CD4-positive, CD25-positive, alpha-beta regulatory T cell (primary cell): Measurements from ENCODE around the gene MEGF9. TPM values are rescaled to one million over a fixed set of nuclear protein-coding genes. Genes with fewer than 3 reads are reported as not detected.

ENCODE experiments used
- ATAC-seq, 2 donors: fragments of 150-1000 bp; cut with Tn5 transposase; one replicate each; pipeline ENCODE4 v1.10.0; 2021; ENCODE audit warnings: low read depth in 2 of 2, moderate number of reproducible peaks in 2 of 2, moderate library complexity in 1 of 2
- DNase-seq, 3 donors: peaks; one replicate each; pipeline versions ENCODE4 v3.0.0 to v3.0.0-alpha.2; 2012 to 2022; ENCODE audit warnings: mixed read lengths in 1 of 3
- H3K27ac ChIP-seq: one replicate; pipeline ENCODE4 v1.7.0; 2013; ENCODE audit warnings: mild to moderate bottlenecking, low read length; ENCODE audit not compliant: insufficient read depth, poor library complexity, severe bottlenecking
- H3K27me3 ChIP-seq: one replicate; pipeline ENCODE4 v1.7.0; 2013; ENCODE audit warnings: low read length; ENCODE audit not compliant: control insufficient read depth, insufficient read depth
- H3K36me3 ChIP-seq: one replicate; pipeline ENCODE4 v1.7.0; 2013; ENCODE audit warnings: mild to moderate bottlenecking, low read length, moderate library complexity; ENCODE audit not compliant: control insufficient read depth, insufficient read depth
- H3K4me1 ChIP-seq: 2 replicates; pipeline ENCODE4 v1.7.0; 2013; ENCODE audit warnings: mild to moderate bottlenecking, low read length; ENCODE audit not compliant: insufficient read depth, control insufficient read depth, poor library complexity, severe bottlenecking
- H3K4me3 ChIP-seq: one replicate; pipeline ENCODE4 v1.7.0; 2013; ENCODE audit warnings: low read depth, mild to moderate bottlenecking, low read length, moderate library complexity
- H3K9me3 ChIP-seq, 2 experiments: 1 replicate in 1 of 2; 2 replicates in 1 of 2; pipeline ENCODE4 v1.7.0; 2013; ENCODE audit warnings: low read length in 2 of 2, mild to moderate bottlenecking in 1 of 2, moderate library complexity in 1 of 2; ENCODE audit not compliant: control insufficient read depth in 2 of 2
- H3K27ac Mint-ChIP-seq, 3 donors: one replicate each; pipeline ENCODE4 v1.8.0; 2020 to 2022; ENCODE audit warnings: mild to moderate bottlenecking in 3 of 3, mixed read lengths in 3 of 3, moderate library complexity in 2 of 3
- H3K27me3 Mint-ChIP-seq: one replicate; pipeline ENCODE4 v1.8.0; 2022; ENCODE audit warnings: mild to moderate bottlenecking, mixed read lengths
- H3K36me3 Mint-ChIP-seq: one replicate; pipeline ENCODE4 v1.8.0; 2020; ENCODE audit warnings: mixed read lengths
- H3K4me1 Mint-ChIP-seq, 4 donors: one replicate each; pipeline ENCODE4 v1.8.0; 2020 to 2022; ENCODE audit warnings: mixed read lengths in 4 of 4, mild to moderate bottlenecking in 1 of 4
- H3K4me3 Mint-ChIP-seq, 4 donors: one replicate each; pipeline ENCODE4 v1.8.0; 2020 to 2022; ENCODE audit warnings: mild to moderate bottlenecking in 4 of 4, mixed read lengths in 4 of 4, moderate library complexity in 3 of 4
- H3K9me3 Mint-ChIP-seq, 7 donors: one replicate each; pipeline ENCODE4 v1.8.0; 2020 to 2022; ENCODE audit warnings: mixed read lengths in 7 of 7, mild to moderate bottlenecking in 3 of 7, moderate library complexity in 2 of 7
- polyA plus RNA-seq, 4 donors: library from polyadenylated mRNA; unstranded; fragments of 300-500 nt; fragmentation: Illumina TruSeq; gene quantifications; one replicate each; pipeline ENCODE4 v1.2.3, GENCODE V29; 2021
- total RNA-seq: library from RNA; stranded (reverse); gene quantifications from one replicate; pipeline ENCODE4 v1.2.3, GENCODE V29; 2022

Gene MEGF9
- total and polyA plus RNA-seq, 5 donors from 2014 or later = 4.6 to 17.8 (median 7.5) TPM

DNA sequence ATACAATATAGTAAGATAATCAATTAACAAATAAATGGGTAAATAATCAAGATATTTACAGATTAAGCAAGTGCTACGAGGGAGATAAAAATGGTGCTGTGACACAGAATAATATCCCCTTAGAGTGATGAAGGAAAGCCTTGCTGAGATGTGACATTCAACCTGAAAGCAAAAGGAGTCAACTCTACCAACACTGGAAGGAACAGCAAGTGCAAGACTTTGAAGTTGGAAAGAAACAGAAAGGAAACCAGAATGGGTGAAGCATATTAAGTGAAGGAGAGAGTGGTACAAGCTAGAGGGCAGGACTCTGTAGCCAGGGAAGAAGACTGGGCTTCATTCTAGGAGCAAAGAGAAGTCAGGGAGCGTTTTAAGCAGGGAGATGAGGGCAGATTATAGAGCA, 12.2 kb upstream of the MEGF9 start:
- ATAC-seq = no peak
- no peak overlapping the region for H3K27ac Mint-ChIP-seq

DNA sequence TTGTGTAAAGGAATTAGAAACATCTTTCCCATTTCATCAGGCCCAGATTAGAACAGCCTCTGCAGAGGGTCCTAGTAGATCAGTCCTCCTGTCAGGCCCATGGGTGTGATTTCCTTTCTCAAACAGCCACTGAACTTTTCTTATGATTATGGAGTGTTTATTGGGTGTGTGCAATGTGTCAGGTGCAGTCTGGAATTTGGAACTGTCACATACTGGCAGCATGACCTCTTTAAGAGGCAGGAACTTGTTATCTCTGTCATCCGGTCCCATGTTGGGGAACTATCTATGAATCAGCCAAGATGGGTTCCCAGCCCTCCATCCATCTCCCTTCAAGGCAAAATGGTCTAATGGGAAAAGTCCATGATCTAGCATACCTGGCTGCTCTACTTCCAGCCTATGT, 11.6 kb upstream of the MEGF9 start:
- Histone ChIP-seq H3K27ac (no peak overlapping the region), H3K4me1 (no peaks in the 10 kb centered on the region), H3K9me3 (no peaks in the 10 kb centered on the region), H3K4me3 (no peak overlapping the region), H3K27me3 (no peaks in the 10 kb centered on the region), H3K36me3 (no peaks in the 10 kb centered on the region)
- peaks cover 3% of the 10 kb centered on the region for H3K36me3 Mint-ChIP-seq
- no peak overlapping the region for H3K27ac Mint-ChIP-seq
- DNase-seq = no peak
- no peaks in the 10 kb centered on the region for H3K27me3 Mint-ChIP-seq
- no peak for ATAC-seq
- H3K4me3 Mint-ChIP-seq = no peak overlapping the region
- peaks cover 0 to 2% (median 0%) of the 10 kb centered on the region in 4 donors for H3K4me1 Mint-ChIP-seq
- no peaks in the 10 kb centered on the region for H3K9me3 Mint-ChIP-seq

More for the DNA sequence above, 12.2 kb upstream of the MEGF9 start:
- peak in 1 of 3 donors; percentile 46 for DNase-seq
- Histone ChIP-seq H3K4me1 (no peaks in the 10 kb centered on the region), H3K4me3 (no peak overlapping the region), H3K27ac (no peak overlapping the region), H3K9me3 (no peaks in the 10 kb centered on the region), H3K36me3 (no peaks in the 10 kb centered on the region), H3K27me3 (no peaks in the 10 kb centered on the region)
- no peaks in the 10 kb centered on the region for H3K27me3 Mint-ChIP-seq
- H3K4me3 Mint-ChIP-seq = no peak overlapping the region
- peaks cover under 1% of the 10 kb centered on the region for H3K36me3 Mint-ChIP-seq
- H3K4me1 Mint-ChIP-seq = peaks cover 0 to 2% (median 0%) of the 10 kb centered on the region in 4 donors
- H3K9me3 Mint-ChIP-seq = no peaks in the 10 kb centered on the region

DNA sequence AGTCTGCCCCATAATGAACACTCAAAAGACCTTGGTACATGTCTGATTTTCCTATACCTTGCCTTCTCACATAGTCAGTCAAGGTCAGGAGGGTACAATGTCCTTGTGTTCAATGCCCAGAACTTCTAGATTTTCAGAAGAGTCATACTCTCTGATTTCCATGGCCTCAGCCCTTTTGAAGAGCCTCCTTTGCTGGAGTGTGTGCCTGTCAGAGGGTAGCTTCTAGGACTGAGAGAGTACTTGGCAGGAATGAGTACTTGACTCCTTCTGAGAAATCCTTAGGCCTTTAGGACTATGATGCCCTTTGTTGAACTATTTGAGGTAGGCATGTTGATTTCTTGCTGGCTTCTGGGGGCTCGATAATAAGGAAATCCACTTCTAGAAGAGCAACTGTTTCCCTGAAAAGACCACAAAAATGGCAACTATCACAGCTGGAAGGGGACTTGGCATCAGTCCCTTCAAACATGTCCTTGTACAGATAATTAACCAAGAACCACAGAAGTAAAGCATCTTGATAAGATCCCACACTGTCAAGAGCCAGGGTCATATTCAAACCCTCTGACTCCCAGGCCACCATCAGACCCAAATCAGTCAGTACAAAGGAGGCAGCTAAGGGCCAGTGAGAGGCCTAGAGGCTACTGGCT, 10.6 kb upstream of the MEGF9 start:
- Histone ChIP-seq H3K4me3 (no peak overlapping the region), H3K9me3 (no peaks in the 10 kb centered on the region), H3K27ac (no peak overlapping the region), H3K36me3 (no peaks in the 10 kb centered on the region), H3K27me3 (no peaks in the 10 kb centered on the region), H3K4me1 (no peaks in the 10 kb centered on the region)
- H3K9me3 Mint-ChIP-seq = no peaks in the 10 kb centered on the region
- peaks cover 3% of the 10 kb centered on the region for H3K36me3 Mint-ChIP-seq
- H3K27me3 Mint-ChIP-seq = no peaks in the 10 kb centered on the region
- DNase-seq (no peak), ATAC-seq (no peak)
- peaks cover 0 to 2% (median 0%) of the 10 kb centered on the region in 4 donors for H3K4me1 Mint-ChIP-seq
- H3K4me3 Mint-ChIP-seq = no peak overlapping the region
- H3K27ac Mint-ChIP-seq = no peak overlapping the region

DNA sequence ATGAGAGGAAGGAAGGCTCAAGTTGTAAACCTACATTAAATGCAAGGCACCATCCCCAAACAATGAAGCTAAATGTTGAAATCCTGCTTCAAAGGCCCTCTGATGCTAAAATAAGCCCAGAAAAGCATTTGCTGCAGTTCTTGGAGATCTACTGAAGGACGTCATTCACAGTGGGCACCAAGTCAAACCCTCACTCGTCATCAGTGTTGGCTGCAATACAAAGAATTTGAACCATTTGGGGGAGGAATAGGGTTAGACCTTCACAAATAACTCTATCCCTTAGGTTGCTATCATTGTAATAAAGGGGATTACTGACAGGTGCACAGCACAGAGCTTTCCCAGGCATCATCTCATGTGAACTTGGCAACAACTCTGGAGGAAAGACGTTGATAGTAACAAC, 9.3 kb upstream of the MEGF9 start:
- peaks cover 3% of the 10 kb centered on the region for H3K36me3 Mint-ChIP-seq

DNA sequence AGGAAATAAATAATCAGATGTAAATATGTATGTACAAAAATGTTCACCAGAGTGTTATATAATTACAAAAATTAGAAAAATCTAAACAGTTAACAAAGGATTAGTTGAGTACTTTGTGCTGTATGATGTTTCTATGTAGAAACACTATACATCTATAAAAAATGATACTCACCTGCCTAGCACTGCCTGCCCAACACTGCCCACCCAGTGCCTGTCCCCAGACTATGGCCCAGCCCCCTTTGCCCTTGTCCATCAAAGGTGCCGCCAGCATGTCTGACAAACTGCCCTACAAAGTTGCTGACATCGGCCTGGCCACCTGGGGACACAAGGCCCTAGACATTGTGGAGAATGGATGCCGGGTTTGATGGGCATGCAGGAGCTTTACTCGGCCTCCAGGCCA, 6.1 kb upstream of the MEGF9 start:
- Mint-ChIP-seq H3K4me1 (peaks cover 0 to 2% (median 0%) of the 10 kb centered on the region in 4 donors), H3K27me3 (no peaks in the 10 kb centered on the region), H3K36me3 (peaks cover 3% of the 10 kb centered on the region), H3K9me3 (no peaks in the 10 kb centered on the region), H3K4me3 (no peak overlapping the region), H3K27ac (no peak overlapping the region)
- Histone ChIP-seq H3K27me3 (no peaks in the 10 kb centered on the region), H3K4me1 (no peaks in the 10 kb centered on the region), H3K36me3 (no peaks in the 10 kb centered on the region), H3K27ac (no peak overlapping the region), H3K4me3 (no peak overlapping the region), H3K9me3 (no peaks in the 10 kb centered on the region)
- ATAC-seq (no peak), DNase-seq (no peak)

More for the DNA sequence above, 9.3 kb upstream of the MEGF9 start:
- Mint-ChIP-seq H3K27me3 (no peaks in the 10 kb centered on the region), H3K4me3 (no peak overlapping the region), H3K4me1 (peaks cover 0 to 2% (median 0%) of the 10 kb centered on the region in 4 donors), H3K27ac (peak overlapping the region in 1 of 3 donors; percentile 20), H3K9me3 (no peaks in the 10 kb centered on the region)
- H3K27ac ChIP-seq = no peak overlapping the region
- H3K27me3 ChIP-seq = no peaks in the 10 kb centered on the region
- no peak overlapping the region for H3K4me3 ChIP-seq
- no peaks in the 10 kb centered on the region for H3K36me3 ChIP-seq
- DNase-seq (no peak), ATAC-seq (no peak)
- H3K4me1 ChIP-seq = no peaks in the 10 kb centered on the region
- H3K9me3 ChIP-seq = no peaks in the 10 kb centered on the region

DNA sequence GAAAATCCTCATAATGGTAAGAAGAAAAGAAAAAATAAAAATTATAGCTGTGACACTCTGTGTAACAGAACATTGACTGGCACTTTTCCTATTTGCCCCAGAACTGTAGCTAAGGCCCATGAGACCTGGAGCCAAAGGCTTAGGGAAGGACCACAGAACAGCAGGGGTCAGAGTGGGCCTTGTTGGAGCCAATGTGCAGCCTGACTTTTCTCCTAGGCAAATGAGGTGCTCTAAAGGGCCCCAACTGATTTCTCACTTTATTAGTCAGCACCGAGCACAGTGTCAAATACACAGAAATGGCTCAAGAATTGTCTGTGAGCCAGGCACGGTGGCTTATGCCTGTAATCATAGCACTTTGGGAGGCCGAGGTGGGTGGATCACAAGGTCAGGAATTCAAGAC, 4.0 kb upstream of the MEGF9 start:
- no peaks in the 10 kb centered on the region for H3K36me3 ChIP-seq
- no peaks in the 10 kb centered on the region for H3K9me3 ChIP-seq
- no peak for ATAC-seq
- H3K4me3 Mint-ChIP-seq = peak overlapping the region in 1 of 4 donors; percentile 80
- no peak for DNase-seq
- H3K9me3 Mint-ChIP-seq = no peaks in the 10 kb centered on the region
- no peaks in the 10 kb centered on the region for H3K27me3 Mint-ChIP-seq
- H3K4me1 Mint-ChIP-seq = peaks cover 0 to 5% (median 2%) of the 10 kb centered on the region in 4 donors
- no peaks in the 10 kb centered on the region for H3K27me3 ChIP-seq
- peaks cover 3% of the 10 kb centered on the region for H3K36me3 Mint-ChIP-seq
- H3K4me3 ChIP-seq = no peak overlapping the region
- no peak overlapping the region for H3K27ac Mint-ChIP-seq
- no peak overlapping the region for H3K27ac ChIP-seq
- peaks cover 10% of the 10 kb centered on the region for H3K4me1 ChIP-seq

DNA sequence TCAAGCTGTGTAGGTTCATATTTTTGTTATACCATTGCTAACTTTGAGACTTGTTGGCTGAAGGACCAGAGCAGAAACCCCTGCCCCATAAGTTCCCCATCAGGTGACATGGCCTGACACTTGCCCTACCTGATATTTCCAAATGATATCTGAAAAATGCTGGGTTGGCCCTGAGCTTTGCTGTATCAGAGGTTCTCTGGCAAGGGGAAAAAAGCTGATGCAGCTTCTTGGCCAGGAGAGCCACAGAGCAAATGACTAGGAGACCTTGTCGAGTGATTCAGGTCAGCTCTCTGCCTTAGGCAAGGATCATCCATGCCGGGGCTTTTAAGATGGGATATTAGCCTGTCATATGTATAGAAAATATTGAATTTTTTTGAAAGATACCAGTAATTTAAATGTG, 2.9 kb upstream of the MEGF9 start:
- H3K4me1 ChIP-seq = peaks cover 20% of the 10 kb centered on the region
- ATAC-seq (no peak), DNase-seq (no peak)
- Mint-ChIP-seq H3K36me3 (peaks cover 3% of the 10 kb centered on the region), H3K27ac (no peak overlapping the region), H3K4me1 (peaks cover 9 to 16% (median 13%) of the 10 kb centered on the region in 4 donors), H3K27me3 (no peaks in the 10 kb centered on the region), H3K4me3 (peak overlapping the region in 1 of 4 donors; percentile 81), H3K9me3 (no peaks in the 10 kb centered on the region)
- H3K27ac ChIP-seq = no peak overlapping the region
- H3K27me3 ChIP-seq = no peaks in the 10 kb centered on the region
- no peaks in the 10 kb centered on the region for H3K9me3 ChIP-seq
- no peak overlapping the region for H3K4me3 ChIP-seq
- no peaks in the 10 kb centered on the region for H3K36me3 ChIP-seq

DNA sequence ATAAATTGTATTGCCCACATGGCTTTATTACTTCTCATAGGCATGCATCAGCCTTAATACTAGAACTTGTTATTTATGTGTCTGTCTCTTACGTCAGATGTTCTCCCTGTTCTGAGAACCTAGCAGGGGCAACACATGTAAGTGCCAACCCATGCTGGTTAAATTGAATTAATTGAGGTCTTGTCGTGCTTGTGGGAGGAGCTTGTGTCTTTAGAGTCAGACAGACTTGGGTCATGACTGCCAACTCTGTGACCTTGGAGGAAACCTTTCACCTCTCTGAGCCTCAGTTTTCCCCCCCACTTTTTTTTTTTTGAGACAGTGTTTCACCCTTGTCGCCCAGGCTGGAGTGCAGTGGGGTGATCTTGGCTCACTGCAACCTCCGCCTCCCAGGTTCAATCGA, 2.2 kb upstream of the MEGF9 start:
- H3K27me3 Mint-ChIP-seq = no peaks in the 10 kb centered on the region
- peaks cover 3% of the 10 kb centered on the region for H3K36me3 Mint-ChIP-seq
- H3K4me1 ChIP-seq = peaks cover 25% of the 10 kb centered on the region
- H3K9me3 Mint-ChIP-seq = no peaks in the 10 kb centered on the region
- H3K4me3 Mint-ChIP-seq = peak overlapping the region in 3 of 4 donors; percentile 62 to 81 (median 64)
- no peak for DNase-seq
- no peak for ATAC-seq
- H3K9me3 ChIP-seq = no peaks in the 10 kb centered on the region
- no peaks in the 10 kb centered on the region for H3K36me3 ChIP-seq
- no peak overlapping the region for H3K27ac ChIP-seq
- no peaks in the 10 kb centered on the region for H3K27me3 ChIP-seq
- H3K4me3 ChIP-seq = no peak overlapping the region
- peaks cover 9 to 23% (median 19%) of the 10 kb centered on the region in 4 donors for H3K4me1 Mint-ChIP-seq
- peak overlapping the region in 1 of 3 donors; percentile 3 for H3K27ac Mint-ChIP-seq
